CD4-positive, alpha-beta memory T cell (primary cell): ENCODE measurements around the gene SBK3. TPM values are rescaled to one million over a fixed set of nuclear protein-coding genes. Genes with fewer than 3 reads are reported as not detected.

Experiments used
- CTCF ChIA-PET: fragments of 350-600 bp; sonication (Branson Sonifier 250); formaldehyde crosslinking; loops from one replicate; lab custom pipeline; 2021; ENCODE audit warnings: inconsistent platforms; ENCODE audit not compliant: partially characterized antibody; lab: Charles Lee
- POLR2A ChIA-PET: fragments of 350-600 bp; sonication (Branson Sonifier 250); formaldehyde crosslinking; loops from one replicate; lab custom pipeline; 2021; ENCODE audit not compliant: partially characterized antibody; lab: Charles Lee
- DNase-seq, 5 donors: peaks; one replicate each; pipeline versions ENCODE4 v3.0.0 to v3.0.0-alpha.2; 2020 to 2022; ENCODE audit warnings: mixed read lengths in 1 of 5
- H3K27ac ChIP-seq: one replicate; pipeline ENCODE4 v1.7.0; 2013; ENCODE audit warnings: low read depth, low read length
- H3K27me3 ChIP-seq: 2 replicates; pipeline ENCODE4 v1.7.0; 2013; ENCODE audit warnings: mild to moderate bottlenecking, low read length, moderate library complexity; ENCODE audit not compliant: insufficient read depth
- H3K36me3 ChIP-seq: 2 replicates; pipeline ENCODE4 v1.7.0; 2013; ENCODE audit warnings: mild to moderate bottlenecking, low read length, moderate library complexity; ENCODE audit not compliant: insufficient read depth
- H3K4me1 ChIP-seq: 2 replicates; pipeline ENCODE4 v1.7.0; 2013; ENCODE audit warnings: mild to moderate bottlenecking, low read length, moderate library complexity; ENCODE audit not compliant: insufficient read depth
- H3K4me3 ChIP-seq, 2 donors: one replicate each; pipeline ENCODE4 v1.7.0; 2013; ENCODE audit warnings: low read length in 2 of 2, mild to moderate bottlenecking in 1 of 2
- H3K9me3 ChIP-seq, 2 donors: one replicate each; pipeline ENCODE4 v1.7.0; 2013; ENCODE audit warnings: low read length in 2 of 2, control low read depth in 1 of 2; ENCODE audit not compliant: control insufficient read depth in 1 of 2
- H3K27ac Mint-ChIP-seq, 7 donors: one replicate each; pipeline ENCODE4 v1.8.0; 2020 to 2021; ENCODE audit warnings: mixed read lengths in 7 of 7, mild to moderate bottlenecking in 6 of 7, inconsistent platforms in 3 of 7, moderate library complexity in 3 of 7
- H3K27me3 Mint-ChIP-seq, 2 donors: one replicate each; pipeline ENCODE4 v1.8.0; 2020 to 2021; ENCODE audit warnings: mixed read lengths in 2 of 2
- H3K36me3 Mint-ChIP-seq, 2 donors: one replicate each; pipeline ENCODE4 v1.8.0; 2020 to 2021; ENCODE audit warnings: mixed read lengths in 2 of 2, inconsistent platforms in 1 of 2, mild to moderate bottlenecking in 1 of 2
- H3K4me1 Mint-ChIP-seq, 4 donors: one replicate each; pipeline ENCODE4 v1.8.0; 2020 to 2021; ENCODE audit warnings: mixed read lengths in 4 of 4, mild to moderate bottlenecking in 1 of 4
- H3K4me3 Mint-ChIP-seq, 8 donors: one replicate each; pipeline ENCODE4 v1.8.0; 2020 to 2021; ENCODE audit warnings: mixed read lengths in 8 of 8, mild to moderate bottlenecking in 7 of 8, moderate library complexity in 6 of 8, inconsistent platforms in 3 of 8
- H3K9me3 Mint-ChIP-seq, 8 donors: one replicate each; pipeline ENCODE4 v1.8.0; 2020 to 2021; ENCODE audit warnings: mixed read lengths in 8 of 8, mild to moderate bottlenecking in 5 of 8, inconsistent platforms in 3 of 8, moderate library complexity in 1 of 8
- intact Hi-C: fragments of 100-400 bp; cut with micrococcal nuclease; formaldehyde crosslinking; loops from one replicate; pipeline ENCODE4 v1.15.1; 2023
- polyA plus RNA-seq, 2 donors: library from polyadenylated mRNA; unstranded; fragments of 300-500 nt; fragmentation: Illumina TruSeq; gene quantifications; one replicate each; pipeline ENCODE4 v1.2.3, GENCODE V29; 2021
- total RNA-seq, 2 experiments: library from RNA; stranded (reverse); gene quantifications; one replicate each; pipeline ENCODE4 v1.2.3, GENCODE V29; 2021

SBK3 gene
- total and polyA plus RNA-seq, 4 experiments from 2014 or later: not detected

DNA sequence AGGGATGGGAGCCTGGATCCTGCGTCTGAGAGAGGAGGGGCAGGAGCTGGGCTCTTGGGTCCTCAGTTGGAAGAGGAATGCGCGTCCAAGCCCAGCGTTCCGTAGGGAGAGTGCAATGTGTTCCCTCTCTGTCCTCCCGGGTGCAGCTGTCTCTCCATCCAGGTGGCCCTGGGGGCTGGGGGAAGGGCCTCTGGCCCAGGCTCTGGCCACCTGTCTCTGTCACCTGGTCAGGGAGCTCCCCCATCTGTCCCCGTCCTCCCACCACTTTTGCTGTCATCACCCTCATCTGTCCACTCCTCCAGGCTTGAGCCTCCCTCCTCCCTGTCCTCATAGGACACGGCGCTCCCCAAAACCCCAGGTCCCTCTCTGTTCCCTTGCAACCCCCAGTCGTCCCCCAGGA lies 4.7 kb downstream of the SBK3 start:
- POLR2A ChIA-PET: no interaction called here

DNA sequence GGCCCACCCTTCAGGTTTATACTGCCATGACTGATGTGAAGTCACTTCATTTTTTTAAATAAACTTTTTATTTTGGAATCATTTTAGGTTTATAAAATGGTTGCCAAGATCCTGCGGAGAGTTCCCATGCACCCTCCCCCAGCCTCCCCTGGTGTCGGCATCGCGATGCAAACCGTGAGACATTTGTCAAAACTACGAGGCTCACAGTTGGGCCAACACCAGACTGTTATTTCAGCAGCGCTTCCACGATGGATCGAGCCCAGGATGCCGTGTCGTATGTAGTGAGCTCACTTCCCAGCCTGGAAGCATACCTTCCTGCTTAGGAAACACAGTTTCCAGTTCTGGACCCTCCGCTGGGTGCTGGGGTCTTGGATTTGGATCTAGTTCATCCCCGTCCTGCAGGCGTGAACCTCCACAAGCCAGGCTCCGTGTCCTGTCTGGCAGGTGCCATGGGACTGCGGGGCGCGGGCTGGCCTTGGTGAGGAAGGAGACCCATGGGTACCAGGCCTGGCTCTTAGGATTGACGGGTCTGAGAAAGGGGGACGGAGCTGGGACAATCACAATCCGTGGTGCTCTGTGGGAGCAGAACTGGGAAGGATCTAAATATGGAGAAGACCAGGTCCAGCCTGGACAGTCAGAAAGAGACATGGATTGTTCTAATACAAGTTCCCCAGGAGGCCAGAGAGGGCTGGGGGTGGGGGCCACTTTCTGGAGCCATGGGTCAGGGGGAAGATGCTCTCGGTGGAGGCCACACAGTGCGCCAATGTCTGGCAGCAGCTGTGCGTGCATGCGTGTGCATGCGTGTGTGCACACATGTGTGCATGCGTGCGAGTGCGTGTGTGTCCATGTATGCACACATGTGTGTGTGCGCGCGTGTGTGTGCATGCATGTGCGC lies 6.0 kb downstream of the SBK3 start:
- Mint-ChIP-seq H3K4me3 (no peak overlapping the region), H3K27me3 (peaks cover 5% of the 10 kb centered on the region in 2 donors), H3K27ac (no peak overlapping the region), H3K9me3 (peaks cover 0 to 2% (median 0%) of the 10 kb centered on the region in 8 donors), H3K4me1 (no peaks in the 10 kb centered on the region), H3K36me3 (no peaks in the 10 kb centered on the region)
- Histone ChIP-seq H3K4me1 (no peaks in the 10 kb centered on the region), H3K4me3 (no peak overlapping the region), H3K9me3 (no peaks in the 10 kb centered on the region), H3K36me3 (no peaks in the 10 kb centered on the region), H3K27ac (no peak overlapping the region), H3K27me3 (no peaks in the 10 kb centered on the region)
- CTCF ChIA-PET: no interaction called here
- POLR2A ChIA-PET: no interaction called here
- DNase-seq: no peak
- intact Hi-C loops: no loop called here

More for the DNA sequence above, 4.7 kb downstream of the SBK3 start:
- Histone ChIP-seq H3K4me3 (no peak overlapping the region), H3K27ac (no peak overlapping the region), H3K27me3 (no peaks in the 10 kb centered on the region), H3K4me1 (no peaks in the 10 kb centered on the region), H3K36me3 (no peaks in the 10 kb centered on the region), H3K9me3 (no peaks in the 10 kb centered on the region)
- Mint-ChIP-seq H3K27me3 (peaks cover 6 to 7% of the 10 kb centered on the region in 2 donors), H3K4me3 (no peak overlapping the region), H3K4me1 (no peaks in the 10 kb centered on the region), H3K36me3 (no peaks in the 10 kb centered on the region), H3K9me3 (peaks cover 0 to 2% (median 0%) of the 10 kb centered on the region in 8 donors), H3K27ac (no peak overlapping the region)
- CTCF ChIA-PET: no interaction called here
- no peak for DNase-seq
- intact Hi-C loops: no loop called here

DNA sequence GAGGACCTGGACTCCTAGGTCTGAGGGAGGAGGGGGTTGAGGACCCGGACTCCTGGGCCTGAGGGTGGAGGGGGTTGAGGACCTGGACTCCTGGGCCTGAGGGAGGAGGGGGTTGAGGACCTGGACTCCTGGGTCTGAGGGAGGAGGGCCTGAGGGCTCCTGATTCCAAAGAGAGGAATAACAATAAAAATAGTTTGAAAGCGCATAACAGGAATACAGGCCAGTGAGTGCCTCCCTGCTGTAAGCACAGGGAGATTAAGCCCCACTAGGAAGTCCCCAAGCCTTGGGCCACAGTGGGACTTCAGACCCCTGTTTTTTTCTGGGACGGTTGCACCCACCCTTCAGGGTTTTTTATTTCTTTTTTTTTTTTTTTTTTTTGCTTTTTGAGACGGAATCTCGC lies 7.2 kb downstream of the SBK3 start:
- Mint-ChIP-seq H3K9me3 (no peaks in the 10 kb centered on the region), H3K4me1 (no peaks in the 10 kb centered on the region), H3K36me3 (no peaks in the 10 kb centered on the region), H3K4me3 (no peak overlapping the region), H3K27ac (no peak overlapping the region), H3K27me3 (peaks cover 0 to 4% of the 10 kb centered on the region in 2 donors)
- ChIA-PET CTCF (no interaction called here), POLR2A (no interaction called here)
- H3K27me3 ChIP-seq: no peaks in the 10 kb centered on the region
- H3K36me3 ChIP-seq: no peaks in the 10 kb centered on the region
- intact Hi-C loops: no loop called here
- no peak for DNase-seq
- H3K9me3 ChIP-seq: no peaks in the 10 kb centered on the region
- no peak overlapping the region for H3K4me3 ChIP-seq
- H3K4me1 ChIP-seq: no peaks in the 10 kb centered on the region
- H3K27ac ChIP-seq: no peak overlapping the region

DNA sequence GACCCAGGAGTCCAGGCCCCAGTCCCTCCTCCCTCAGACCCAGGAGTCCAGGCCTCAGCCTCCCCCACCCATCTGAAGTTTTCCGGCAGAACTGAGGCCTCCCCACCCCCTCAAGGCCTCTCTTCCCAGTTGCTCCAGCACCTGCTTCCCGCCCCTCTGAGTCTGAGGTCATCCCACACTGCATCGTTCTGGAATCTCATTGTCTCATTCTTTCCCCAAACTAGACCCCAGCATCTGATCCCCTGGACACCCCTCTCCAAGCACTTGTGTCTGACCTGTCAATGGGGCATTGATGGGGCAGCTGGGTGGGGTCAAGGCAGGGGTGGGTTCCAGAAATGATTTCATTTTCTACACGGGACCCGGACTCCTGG lies 7.6 kb downstream of the SBK3 start:
- H3K27me3 Mint-ChIP-seq: peaks cover 2 to 4% of the 10 kb centered on the region in 2 donors
- Histone ChIP-seq H3K9me3 (no peaks in the 10 kb centered on the region), H3K4me3 (no peak overlapping the region), H3K27ac (no peak overlapping the region), H3K36me3 (no peaks in the 10 kb centered on the region), H3K27me3 (no peaks in the 10 kb centered on the region), H3K4me1 (no peaks in the 10 kb centered on the region)
- DNase-seq: no peak
- H3K36me3 Mint-ChIP-seq: no peaks in the 10 kb centered on the region
- no peak overlapping the region for H3K27ac Mint-ChIP-seq
- no peak overlapping the region for H3K4me3 Mint-ChIP-seq
- ChIA-PET POLR2A (no interaction called here), CTCF (no interaction called here)
- intact Hi-C loops: no loop called here
- H3K4me1 Mint-ChIP-seq: no peaks in the 10 kb centered on the region
- H3K9me3 Mint-ChIP-seq: no peaks in the 10 kb centered on the region

DNA sequence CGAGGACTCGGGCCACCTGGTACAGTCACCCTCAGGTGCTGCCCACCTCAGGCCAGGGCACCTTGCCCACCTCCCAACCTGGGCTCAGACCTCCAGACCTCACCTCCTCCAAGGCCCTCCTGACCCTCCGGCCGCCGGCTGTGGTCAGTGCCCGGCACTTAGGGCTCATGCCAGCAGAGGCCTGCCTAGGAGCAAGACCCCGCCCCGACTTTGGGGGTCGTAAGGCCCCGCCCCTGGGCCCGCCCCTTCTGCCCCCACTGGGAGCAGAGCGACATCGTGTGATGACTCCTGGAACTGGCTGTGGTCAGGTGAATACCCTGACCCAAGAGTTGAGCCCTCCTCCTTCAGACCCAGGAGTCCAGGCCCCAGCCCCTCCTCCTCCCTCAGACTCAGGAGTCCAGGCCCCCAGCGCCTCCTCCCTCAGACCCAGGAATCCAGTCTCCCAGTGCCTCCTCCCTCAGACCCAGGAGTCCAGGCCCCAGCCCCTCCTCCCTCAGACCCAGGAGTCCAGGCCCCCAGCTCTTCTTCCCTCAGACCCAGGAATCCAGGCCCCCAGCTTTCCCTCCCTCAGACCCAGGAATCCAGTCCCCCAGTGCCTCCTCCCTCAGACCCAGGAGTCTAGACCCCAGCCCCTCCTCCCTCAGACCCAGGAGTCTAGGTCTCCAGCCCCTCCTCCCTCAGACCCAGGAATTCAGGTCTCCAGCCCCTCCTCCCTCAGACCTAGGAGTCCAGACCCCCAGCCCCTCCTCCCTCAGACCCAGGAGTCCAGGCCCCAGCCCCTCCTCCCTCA lies 8.2 kb downstream of the SBK3 start, which contains the start of gene SBK2:
Gene SBK2 (minus strand): TSS at position 183 of the 790 bp plus-strand sequence. CDS start 839 bp downstream, outside the sequence.
- Histone ChIP-seq H3K27me3 (no peaks in the 10 kb centered on the region), H3K9me3 (no peaks in the 10 kb centered on the region), H3K36me3 (no peaks in the 10 kb centered on the region), H3K4me3 (no peak within 1 kb of the TSS), H3K4me1 (no peaks in the 10 kb centered on the region), H3K27ac (no peak within 1 kb of the TSS)
- peaks cover 2 to 4% of the 10 kb centered on the region in 2 donors for H3K27me3 Mint-ChIP-seq
- no peaks in the 10 kb centered on the region for H3K4me1 Mint-ChIP-seq
- ChIA-PET CTCF (no interaction called here), POLR2A (no interaction called here)
- H3K9me3 Mint-ChIP-seq: no peaks in the 10 kb centered on the region
- H3K27ac Mint-ChIP-seq: no peak within 1 kb of the TSS
- no peak for DNase-seq
- intact Hi-C loops: no loop called here
- H3K4me3 Mint-ChIP-seq: no peak within 1 kb of the TSS
- no peaks in the 10 kb centered on the region for H3K36me3 Mint-ChIP-seq

DNA sequence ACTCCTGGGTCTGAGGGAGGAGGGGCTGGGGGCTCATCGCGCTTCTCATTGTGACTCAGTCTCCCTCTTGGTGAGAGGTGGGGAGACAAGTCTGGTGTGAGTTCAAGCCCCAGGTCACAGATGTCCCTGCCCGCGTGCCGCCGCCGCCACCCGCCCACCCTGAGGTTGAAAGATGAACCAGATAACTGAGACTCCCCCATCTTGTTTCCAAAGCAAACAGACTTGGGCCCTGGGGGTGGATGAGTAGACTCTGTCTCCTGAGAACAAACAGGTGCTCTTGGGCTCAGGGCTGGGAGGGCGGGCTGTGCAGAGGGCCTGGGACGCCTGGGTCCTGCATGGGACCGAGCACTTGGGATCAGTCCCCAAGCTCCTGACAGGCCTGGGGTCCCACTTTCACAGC lies 9.0 kb downstream of the SBK3 start:
- no peaks in the 10 kb centered on the region for H3K36me3 ChIP-seq
- no peak overlapping the region for H3K27ac ChIP-seq
- CTCF ChIA-PET: no interaction called here
- Mint-ChIP-seq H3K27ac (no peak overlapping the region), H3K4me3 (no peak overlapping the region), H3K36me3 (no peaks in the 10 kb centered on the region), H3K27me3 (peaks cover 2 to 4% of the 10 kb centered on the region in 2 donors), H3K9me3 (no peaks in the 10 kb centered on the region), H3K4me1 (no peaks in the 10 kb centered on the region)
- no peaks in the 10 kb centered on the region for H3K9me3 ChIP-seq
- DNase-seq: no peak
- POLR2A ChIA-PET: no interaction called here
- no peaks in the 10 kb centered on the region for H3K27me3 ChIP-seq
- intact Hi-C loops: no loop called here
- no peak overlapping the region for H3K4me3 ChIP-seq
- no peaks in the 10 kb centered on the region for H3K4me1 ChIP-seq

DNA sequence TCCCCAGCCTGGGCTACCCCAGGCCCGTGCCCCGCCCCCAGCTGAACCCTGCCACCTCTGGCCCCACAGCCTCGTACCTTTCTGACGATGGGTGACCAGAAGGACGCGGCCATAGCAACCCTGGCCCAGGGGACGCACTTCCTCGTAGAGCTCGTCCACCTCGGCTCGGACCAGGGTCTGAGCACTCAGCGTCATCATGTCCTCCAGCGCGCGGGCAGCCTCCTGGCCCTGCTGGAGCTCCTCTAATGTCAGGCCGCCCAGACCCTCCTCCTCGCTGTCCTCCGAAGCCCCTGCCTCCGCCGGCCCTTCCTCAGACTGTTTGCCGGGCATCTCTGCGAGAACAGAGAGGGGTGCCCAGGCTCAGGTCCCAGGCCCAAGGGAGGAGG lies 9.4 kb downstream of the SBK3 start:
- POLR2A ChIA-PET: no interaction called here
- Histone ChIP-seq H3K9me3 (no peaks in the 10 kb centered on the region), H3K36me3 (no peaks in the 10 kb centered on the region), H3K4me3 (no peak overlapping the region), H3K4me1 (no peaks in the 10 kb centered on the region), H3K27ac (no peak overlapping the region), H3K27me3 (no peaks in the 10 kb centered on the region)
- no peaks in the 10 kb centered on the region for H3K4me1 Mint-ChIP-seq
- H3K9me3 Mint-ChIP-seq: no peaks in the 10 kb centered on the region
- CTCF ChIA-PET: no interaction called here
- H3K27ac Mint-ChIP-seq: no peak overlapping the region
- no peaks in the 10 kb centered on the region for H3K36me3 Mint-ChIP-seq
- no peak overlapping the region for H3K4me3 Mint-ChIP-seq
- H3K27me3 Mint-ChIP-seq: peaks cover 2 to 4% of the 10 kb centered on the region in 2 donors
- no peak for DNase-seq
- intact Hi-C loops: no loop called here
